KOPT-K1 (cell line): Measurements from ENCODE around the gene ZSWIM5.
"Not testable (repeated sequence)": the region's sequence is repeated elsewhere in the genome, so short reads cannot be mapped to it uniquely, and the experiment has no call there.

Source experiments
- H3K27ac ChIP-seq: fragments of 200-600 bp; sonication (generic); 2 replicates; pipeline ENCODE4 v1.5.1; 2016; ENCODE audit warnings: antibody characterized with exemption, mild to moderate bottlenecking, low read depth, low read length; ENCODE audit not compliant: poor library complexity, severe bottlenecking
- H3K36me3 ChIP-seq: fragments of 200-600 bp; sonication (generic); 2 replicates; pipeline ENCODE4 v1.5.1; 2017; ENCODE audit warnings: antibody characterized with exemption, mild to moderate bottlenecking, low read length, moderate library complexity; ENCODE audit not compliant: insufficient read depth
- H3K9me3 ChIP-seq: fragments of 200-600 bp; sonication (generic); 2 replicates; pipeline ENCODE4 v1.5.1; 2017; ENCODE audit warnings: antibody characterized with exemption, low read length, mild to moderate bottlenecking; ENCODE audit not compliant: insufficient read depth, poor library complexity, severe bottlenecking

Gene ZSWIM5

DNA sequence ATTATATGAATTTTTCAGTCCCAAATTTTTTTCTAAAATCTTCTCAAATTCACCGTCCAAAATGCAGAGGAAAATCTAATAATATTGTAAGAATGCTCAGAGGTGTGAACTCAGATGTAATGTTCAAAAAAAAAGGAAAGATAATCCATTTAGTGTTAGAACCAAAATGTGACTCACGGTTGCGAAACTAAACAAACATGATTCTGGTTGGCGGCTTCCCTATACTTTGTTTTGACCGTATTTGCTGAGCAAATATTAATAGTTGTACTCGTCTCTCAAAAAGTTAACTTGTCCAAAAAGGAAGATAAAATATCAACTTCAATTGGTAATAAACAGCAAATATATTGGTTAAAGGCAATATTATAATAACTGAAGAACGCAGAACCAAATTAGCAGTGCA, 34.4 kb downstream of the ZSWIM5 start:
- Histone ChIP-seq H3K9me3 (no peaks in the 10 kb centered on the region), H3K36me3 (no peaks in the 10 kb centered on the region), H3K27ac (no peak overlapping the region)

DNA sequence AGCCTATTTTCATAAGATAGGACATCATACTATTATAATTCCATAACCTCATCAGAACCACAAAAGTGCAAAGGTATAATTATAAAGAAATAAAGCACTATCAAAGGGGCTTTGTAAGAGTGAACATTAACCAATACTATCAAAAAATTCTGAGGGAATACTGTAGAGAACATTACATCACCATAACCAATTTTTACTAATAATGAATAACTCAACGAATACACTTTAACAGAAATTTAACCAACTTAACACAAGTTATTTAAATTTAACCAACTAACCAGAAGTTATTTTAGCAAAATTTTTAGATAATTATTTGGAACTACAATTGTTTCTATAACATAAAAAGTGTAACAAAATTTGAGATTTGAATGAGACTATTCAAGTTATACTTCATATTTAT, 34.8 kb downstream of the ZSWIM5 start:
- H3K36me3 ChIP-seq: no peaks in the 10 kb centered on the region
- H3K27ac ChIP-seq: no peak overlapping the region
- H3K9me3 ChIP-seq: no peaks in the 10 kb centered on the region

DNA sequence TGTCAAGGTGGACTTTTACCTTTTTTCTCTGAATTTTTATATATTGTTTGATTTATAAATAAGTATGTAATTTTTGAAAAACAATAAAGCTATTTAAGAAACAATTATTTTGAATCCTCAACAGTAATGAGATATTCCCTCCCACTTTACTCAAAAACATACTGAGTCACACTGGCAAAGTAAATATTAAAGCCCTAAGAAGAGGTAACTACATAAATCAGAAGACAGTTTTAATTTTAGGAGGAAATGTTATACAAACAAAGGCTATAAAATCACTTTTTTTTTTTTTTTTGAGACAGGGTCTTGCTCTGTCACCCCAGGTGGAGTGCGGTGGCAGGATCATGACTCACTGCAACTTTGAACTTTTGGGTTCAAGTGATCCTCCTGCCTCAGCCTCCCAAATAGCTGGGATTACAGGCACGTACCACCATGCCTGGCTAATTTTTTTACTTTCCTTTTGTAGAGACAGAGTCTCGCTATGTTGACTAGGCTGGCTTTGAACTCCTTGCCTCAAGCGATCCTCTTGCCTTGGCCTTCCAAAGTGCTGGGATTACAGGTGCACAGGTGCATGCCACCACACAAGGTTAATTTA, 36.2 kb downstream of the ZSWIM5 start:
- H3K9me3 ChIP-seq: no peaks in the 10 kb centered on the region
- no peaks in the 10 kb centered on the region for H3K36me3 ChIP-seq
- H3K27ac ChIP-seq: no peak overlapping the region

DNA sequence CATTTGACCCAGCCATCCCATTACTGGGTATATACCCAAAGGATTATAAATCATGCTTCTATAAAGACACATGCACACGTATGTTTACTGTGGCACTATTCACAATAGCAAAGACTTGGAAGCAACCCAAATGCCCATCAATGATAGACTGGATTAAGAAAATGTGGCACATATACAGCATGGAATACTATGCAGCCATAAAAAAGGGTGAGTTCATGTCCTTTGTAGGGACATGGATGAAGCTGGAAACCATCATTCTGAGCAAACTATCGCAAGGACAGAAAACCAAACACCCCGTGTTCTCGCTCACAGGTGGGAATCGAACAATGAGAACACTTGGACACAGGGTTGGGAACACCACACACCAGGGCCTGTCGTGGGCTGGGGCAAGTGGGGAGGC, 38.5 kb downstream of the ZSWIM5 start:
- not testable (repeated sequence) for H3K27ac ChIP-seq, H3K36me3 ChIP-seq, H3K9me3 ChIP-seq

DNA sequence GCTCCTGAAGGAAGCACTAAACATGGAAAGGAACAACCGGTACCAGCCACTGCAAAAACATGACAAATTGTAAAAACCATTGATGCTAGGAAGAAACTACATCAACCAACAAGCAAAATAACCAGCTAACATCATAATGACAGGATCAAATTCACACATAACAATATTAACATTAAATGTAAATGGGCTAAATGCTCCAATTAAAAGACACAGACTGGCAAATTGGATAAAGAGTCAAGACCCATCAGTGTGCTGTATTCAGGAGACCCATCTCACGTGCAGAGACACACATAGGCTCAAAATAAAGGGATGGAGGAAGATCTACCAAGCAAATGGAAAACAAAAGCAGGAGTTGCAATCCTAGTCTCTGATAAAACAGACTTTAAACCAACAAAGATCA, 42.1 kb downstream of the ZSWIM5 start:
- not testable (repeated sequence) for H3K27ac ChIP-seq, H3K9me3 ChIP-seq, H3K36me3 ChIP-seq

DNA sequence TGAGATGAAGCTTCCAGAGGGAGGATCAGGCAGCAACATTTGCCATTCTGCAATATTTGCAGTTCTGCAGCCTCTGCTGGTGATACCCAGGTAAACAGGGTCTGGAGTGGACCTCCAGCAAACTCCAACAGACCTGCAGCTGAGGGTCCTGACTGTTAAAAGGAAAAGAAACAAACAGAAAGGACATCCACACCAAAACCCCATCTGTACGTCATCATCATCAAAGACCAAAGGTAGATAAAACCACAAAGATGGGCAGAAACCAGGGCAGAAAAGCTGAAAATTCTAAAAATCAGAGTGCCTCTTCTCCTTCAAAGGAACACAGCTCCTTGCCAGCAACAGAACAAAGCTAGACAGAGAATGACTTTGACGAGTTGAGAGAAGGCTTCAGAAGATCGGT, 43.3 kb downstream of the ZSWIM5 start:
- H3K9me3 ChIP-seq, H3K36me3 ChIP-seq, H3K27ac ChIP-seq: not testable (repeated sequence)

DNA sequence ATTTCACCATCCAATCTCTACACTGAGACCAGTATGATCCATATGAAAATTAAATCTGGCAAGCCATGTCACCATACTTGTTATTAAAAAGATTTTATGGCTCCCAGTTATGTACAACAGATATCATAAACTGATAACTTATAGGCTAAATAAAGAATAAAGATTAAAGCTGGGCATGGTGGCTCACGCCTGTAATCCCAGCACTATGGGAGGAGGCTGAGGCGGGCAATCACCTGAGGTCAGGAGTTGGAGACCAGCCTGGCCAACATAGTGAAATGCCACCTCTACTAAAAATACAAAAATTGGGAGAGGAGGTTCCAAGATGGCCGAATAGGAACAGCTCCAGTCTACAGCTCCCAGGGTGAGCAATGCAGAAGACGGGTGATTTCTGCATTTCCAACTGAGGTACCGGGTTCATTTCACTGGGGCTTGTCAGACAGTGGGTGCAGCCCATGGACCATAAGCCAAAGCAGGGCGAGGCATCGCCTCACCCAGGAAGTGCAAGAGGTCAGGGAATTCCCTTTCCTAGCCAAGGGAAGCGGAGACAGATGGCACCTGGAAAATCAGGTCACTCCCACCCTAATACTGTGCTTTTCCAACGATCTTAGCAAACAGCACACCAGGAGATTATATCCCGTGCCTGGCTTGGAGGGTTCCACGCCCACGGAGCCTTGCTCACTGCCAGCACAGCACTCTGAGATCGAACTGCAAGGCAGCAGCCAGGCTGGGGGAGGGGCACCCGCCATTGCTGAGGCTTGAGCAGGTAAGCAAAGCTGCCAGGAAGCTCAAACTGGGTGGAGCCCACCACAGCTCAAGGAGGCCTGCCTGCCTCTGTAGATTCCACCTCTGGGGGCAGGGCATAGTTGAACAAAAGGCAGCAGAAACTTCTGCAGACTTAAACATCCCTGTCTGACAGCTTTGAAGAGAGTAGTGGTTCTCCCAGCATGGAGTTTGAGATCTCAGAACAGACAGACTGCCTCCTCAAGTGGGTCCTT, 44.1 kb downstream of the ZSWIM5 start:
- H3K36me3 ChIP-seq: not testable (repeated sequence)

DNA sequence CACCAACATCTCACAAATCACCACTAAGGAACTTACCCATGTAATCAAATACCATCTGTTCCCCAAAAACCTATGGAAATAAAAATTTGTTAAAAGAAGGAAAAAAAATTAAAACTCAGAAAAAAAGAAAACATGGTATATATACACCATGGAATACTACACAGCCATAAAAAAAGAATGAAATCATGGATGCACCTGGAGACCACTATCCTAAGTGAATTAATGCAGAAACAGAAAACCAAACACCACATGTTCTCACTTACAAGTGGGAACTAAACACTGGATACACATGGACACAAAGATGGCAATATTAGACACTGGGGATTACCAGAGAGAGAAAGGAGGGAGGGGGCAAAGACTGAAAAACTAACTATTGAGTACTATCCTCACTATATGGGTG, 50.4 kb downstream of the ZSWIM5 start:
- Histone ChIP-seq H3K36me3 (no peaks in the 10 kb centered on the region), H3K27ac (no peak overlapping the region), H3K9me3 (no peaks in the 10 kb centered on the region)

More for the DNA sequence above, 44.1 kb downstream of the ZSWIM5 start:
- H3K9me3 ChIP-seq, H3K27ac ChIP-seq: not testable (repeated sequence)

DNA sequence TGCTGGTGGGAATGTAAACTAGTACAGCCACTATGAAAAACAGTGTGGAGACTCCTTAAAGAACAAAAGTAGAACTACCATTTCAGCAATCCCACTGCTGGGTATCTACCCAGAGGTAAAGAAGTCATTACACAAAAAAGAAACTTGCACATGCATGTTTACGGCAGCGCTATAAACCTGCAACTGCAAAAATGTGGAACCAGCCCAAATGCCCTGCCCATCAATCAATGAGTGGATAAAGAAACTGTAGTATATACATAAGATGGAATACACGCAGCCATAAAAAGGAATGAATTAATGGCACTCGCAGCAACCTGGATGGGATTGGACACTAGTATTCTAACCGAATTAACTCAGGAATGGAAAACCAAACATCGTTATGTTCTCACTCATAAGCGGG, 51.0 kb downstream of the ZSWIM5 start:
- Histone ChIP-seq H3K36me3 (no peaks in the 10 kb centered on the region), H3K9me3 (no peaks in the 10 kb centered on the region), H3K27ac (no peak overlapping the region)

DNA sequence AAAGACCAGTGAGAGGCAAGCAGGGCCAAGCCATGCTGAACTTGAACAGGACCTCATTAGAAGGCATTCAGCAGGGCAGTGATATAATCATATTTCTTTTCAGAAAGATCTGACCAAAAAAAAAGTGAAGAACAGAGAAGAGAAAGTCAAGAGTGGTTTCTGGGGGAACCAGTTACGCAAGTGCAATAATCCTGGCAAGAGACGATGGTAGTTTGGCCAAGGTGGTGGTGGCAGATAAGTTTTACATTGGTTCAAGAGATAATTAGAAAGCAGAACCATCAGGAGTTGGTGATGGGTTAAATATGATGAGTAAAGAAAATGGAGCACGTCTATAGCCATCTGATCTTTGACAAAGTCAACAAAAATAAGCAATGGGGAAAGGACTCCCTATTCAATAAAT, 54.3 kb downstream of the ZSWIM5 start:
- Histone ChIP-seq H3K36me3 (no peaks in the 10 kb centered on the region), H3K27ac (no peak overlapping the region), H3K9me3 (no peaks in the 10 kb centered on the region)

DNA sequence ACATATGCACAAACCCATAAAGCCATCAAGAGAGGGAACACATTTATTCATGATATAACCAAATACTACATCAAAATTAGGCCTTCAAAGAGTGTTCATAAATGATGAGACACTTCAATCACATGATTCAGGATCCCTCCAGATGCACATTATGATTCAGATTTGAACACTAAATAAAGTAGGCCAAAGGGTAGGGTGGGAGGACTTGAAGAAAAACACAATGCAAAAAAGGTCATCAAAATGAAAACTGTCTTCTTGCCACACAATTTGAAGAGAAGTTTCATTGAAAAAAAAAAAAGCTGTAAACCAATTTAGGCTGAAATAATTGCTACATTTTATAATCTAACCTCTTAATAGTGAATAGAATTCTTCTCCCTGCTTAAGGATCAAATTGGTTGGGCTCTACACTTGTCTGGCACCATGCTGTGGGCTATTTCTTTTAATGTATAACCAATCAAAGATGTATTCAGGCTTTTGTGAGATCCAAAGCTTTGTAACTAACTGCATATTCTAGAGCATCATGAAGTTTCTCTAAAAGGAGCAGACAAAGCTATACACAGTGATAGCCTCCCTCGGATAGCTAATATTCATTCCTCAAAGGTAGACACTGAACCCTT, 58.1 kb downstream of the ZSWIM5 start:
- H3K36me3 ChIP-seq: no peaks in the 10 kb centered on the region
- H3K9me3 ChIP-seq: no peaks in the 10 kb centered on the region
- no peak overlapping the region for H3K27ac ChIP-seq

DNA sequence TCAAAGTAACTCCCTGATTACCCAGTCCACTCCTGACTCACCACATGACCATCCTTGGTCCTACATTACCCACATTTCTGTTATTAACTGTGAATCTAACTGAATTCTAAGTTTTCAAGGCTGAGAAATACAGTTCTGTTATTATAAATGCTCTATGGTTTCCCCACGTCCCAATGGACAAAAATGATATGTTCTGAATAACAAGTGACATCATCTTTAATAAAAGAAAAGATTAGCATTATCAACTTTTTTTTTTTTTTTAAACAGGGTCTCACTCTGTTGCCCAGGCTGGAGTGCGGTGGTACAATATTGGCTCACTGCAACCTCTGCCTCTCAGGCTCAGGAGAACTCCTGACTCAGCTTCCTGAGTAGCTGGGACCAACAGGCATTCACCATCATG, 59.6 kb downstream of the ZSWIM5 start:
- no peaks in the 10 kb centered on the region for H3K9me3 ChIP-seq
- H3K36me3 ChIP-seq: no peaks in the 10 kb centered on the region
- no peak overlapping the region for H3K27ac ChIP-seq

DNA sequence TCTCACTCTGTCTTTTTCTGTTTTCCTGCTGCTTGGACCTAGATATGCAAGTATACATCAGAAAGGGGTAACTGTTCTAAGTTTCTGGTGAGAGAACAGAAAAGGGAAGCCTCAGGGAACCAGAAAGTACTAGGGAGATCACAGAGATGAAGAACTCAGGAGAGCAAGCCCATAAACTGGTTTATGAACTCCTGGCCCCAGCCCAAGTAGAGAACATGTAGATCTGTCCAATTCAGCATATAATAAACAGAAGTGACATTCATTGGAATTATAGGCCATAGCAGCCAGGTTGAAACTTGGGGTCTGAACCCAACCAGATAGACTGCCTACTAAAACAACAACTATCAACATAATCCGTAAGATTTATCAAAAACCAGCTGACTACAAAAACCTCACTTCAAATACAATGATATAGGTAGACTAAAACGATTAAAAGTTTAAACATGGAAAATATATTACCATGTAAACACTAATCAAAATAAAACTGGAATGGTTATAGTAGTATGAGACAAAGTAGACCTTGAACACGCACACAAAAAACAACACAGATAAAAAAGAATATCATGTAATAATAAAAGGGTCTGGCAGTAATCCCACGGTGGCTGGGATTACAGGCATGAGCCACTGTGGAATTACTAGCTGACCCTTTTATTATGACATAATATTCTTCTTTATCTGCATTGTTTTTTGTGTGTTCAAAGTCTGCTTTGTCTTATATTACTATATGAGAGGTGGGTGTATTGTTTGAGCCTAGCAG, 65.0 kb downstream of the ZSWIM5 start:
- Histone ChIP-seq H3K36me3 (no peaks in the 10 kb centered on the region), H3K27ac (no peak overlapping the region), H3K9me3 (no peaks in the 10 kb centered on the region)

DNA sequence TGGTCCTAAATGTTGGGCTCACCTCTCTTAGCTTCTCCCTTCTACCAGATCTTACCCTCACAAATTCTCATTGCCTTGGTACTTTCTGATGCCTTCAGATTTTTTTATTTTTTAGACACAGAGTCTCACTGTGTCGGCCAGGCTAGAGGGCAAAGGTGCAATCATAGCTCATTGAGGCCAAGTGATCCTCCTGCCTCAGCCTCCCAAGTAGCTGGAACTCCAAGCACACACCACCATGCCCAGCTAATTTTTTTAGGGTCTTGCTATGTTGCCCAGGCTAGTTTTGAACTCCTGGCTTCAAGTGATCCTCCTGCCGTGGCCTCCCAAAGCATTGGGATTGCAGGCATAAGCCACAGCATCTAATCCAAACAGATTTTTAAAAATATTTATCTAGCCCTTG, 69.4 kb downstream of the ZSWIM5 start:
- H3K27ac ChIP-seq: no peak overlapping the region
- H3K36me3 ChIP-seq: no peaks in the 10 kb centered on the region
- no peaks in the 10 kb centered on the region for H3K9me3 ChIP-seq

DNA sequence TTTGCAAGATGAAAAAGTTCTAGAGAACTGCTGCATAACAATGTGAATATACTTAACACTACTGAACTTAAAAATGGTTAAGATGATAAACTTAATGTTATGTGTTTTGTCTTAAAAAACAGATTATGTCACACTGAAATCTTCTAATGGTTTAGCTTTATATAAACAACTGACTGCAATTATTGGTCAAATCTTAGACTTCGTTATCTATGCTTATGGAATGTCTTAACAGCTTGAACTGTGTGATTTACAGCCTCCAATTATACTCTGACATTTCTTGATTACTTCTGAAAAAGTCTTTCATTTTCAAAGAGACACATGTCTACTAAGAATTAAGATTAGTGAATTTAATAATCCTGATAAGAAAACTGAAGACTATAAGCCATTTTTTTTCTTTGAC, 71.1 kb downstream of the ZSWIM5 start:
- Histone ChIP-seq H3K27ac (no peak overlapping the region), H3K36me3 (no peaks in the 10 kb centered on the region), H3K9me3 (no peaks in the 10 kb centered on the region)
